Astrocyte (in vitro differentiated cells and primary cell): ENCODE data around the gene TSR3. TPM values are rescaled to one million over a fixed set of nuclear protein-coding genes. Genes with fewer than 3 reads are reported as not detected.

Experiments used
- DNase-seq: peaks from one replicate; pipeline ENCODE4 v3.0.0-alpha.2; 2010; ENCODE audit warnings: low read depth
- FAIRE-seq: peaks from 2 replicates; lab custom pipeline; 2011; peaks lifted over from hg19 to GRCh38; lab: Jason Lieb, UNC
- H2AFZ ChIP-seq: 2 replicates; pipeline ENCODE4 v1.6.0; 2012; ENCODE audit warnings: low read depth, low read length, inconsistent platforms
- H3K27ac ChIP-seq: 2 replicates; pipeline ENCODE4 v1.5.1; 2011; ENCODE audit warnings: low read depth, low read length, inconsistent platforms
- H3K27me3 ChIP-seq: 2 replicates; pipeline ENCODE4 v1.6.0; 2011; ENCODE audit warnings: low read length, inconsistent platforms; ENCODE audit not compliant: insufficient read depth
- H3K36me3 ChIP-seq: 2 replicates; pipeline ENCODE4 v1.5.1; 2011; ENCODE audit warnings: low read length, inconsistent platforms; ENCODE audit not compliant: insufficient read depth
- H3K4me1 ChIP-seq: 2 replicates; pipeline ENCODE4 v1.5.1; 2011; ENCODE audit warnings: low read length, inconsistent platforms; ENCODE audit not compliant: insufficient read depth
- H3K4me2 ChIP-seq: 2 replicates; pipeline ENCODE4 v1.6.0; 2012; ENCODE audit warnings: low read length, inconsistent platforms
- H3K4me3 ChIP-seq: 2 replicates; pipeline ENCODE4 v1.5.1; 2011; ENCODE audit warnings: low read depth, mild to moderate bottlenecking, low read length, inconsistent platforms; ENCODE audit not compliant: insufficient read depth
- H3K79me2 ChIP-seq: 2 replicates; pipeline ENCODE4 v1.6.0; 2012; ENCODE audit warnings: mild to moderate bottlenecking, low read length, inconsistent platforms; ENCODE audit not compliant: insufficient read depth
- H3K9ac ChIP-seq: 2 replicates; pipeline ENCODE4 v1.6.0; 2012; ENCODE audit warnings: mild to moderate bottlenecking, low read length, inconsistent platforms
- H3K9me3 ChIP-seq: 2 replicates; pipeline ENCODE4 v1.5.1; 2012; ENCODE audit warnings: low read depth, mild to moderate bottlenecking, low read length, inconsistent platforms; ENCODE audit not compliant: insufficient read depth
- H4K20me1 ChIP-seq: 2 replicates; pipeline ENCODE4 v1.6.0; 2012; ENCODE audit warnings: low read length, inconsistent platforms; ENCODE audit not compliant: insufficient read depth
- H3K27ac Mint-ChIP-seq: one replicate; pipeline ENCODE4 v1.8.0; 2021; ENCODE audit warnings: mild to moderate bottlenecking, mixed read lengths; ENCODE audit not compliant: unreplicated experiment
- H3K27me3 Mint-ChIP-seq: one replicate; pipeline ENCODE4 v1.8.0; 2021; ENCODE audit warnings: low read depth, mixed read lengths; ENCODE audit not compliant: unreplicated experiment
- H3K36me3 Mint-ChIP-seq: one replicate; pipeline ENCODE4 v1.8.0; 2021; ENCODE audit warnings: low read depth, mixed read lengths; ENCODE audit not compliant: unreplicated experiment
- H3K4me1 Mint-ChIP-seq: one replicate; pipeline ENCODE4 v1.8.0; 2021; ENCODE audit warnings: low read depth, mixed read lengths; ENCODE audit not compliant: unreplicated experiment
- H3K4me3 Mint-ChIP-seq: one replicate; pipeline ENCODE4 v1.8.0; 2021; ENCODE audit warnings: mild to moderate bottlenecking, moderate library complexity, mixed read lengths; ENCODE audit not compliant: unreplicated experiment
- H3K9me3 Mint-ChIP-seq: one replicate; pipeline ENCODE4 v1.8.0; 2021; ENCODE audit warnings: mild to moderate bottlenecking, mixed read lengths; ENCODE audit not compliant: unreplicated experiment
- EZH2 ChIP-seq: IDR thresholded peaks from 2 replicates; pipeline ENCODE4 v1.6.1; 2012; ENCODE audit warnings: mild to moderate bottlenecking, low read length, inconsistent platforms; ENCODE audit not compliant: insufficient read depth
- total RNA-seq: library from RNA; stranded (reverse); gene quantifications from 2 replicates; pipeline ENCODE4 v1.2.1, GENCODE V29; 2021
- TF ChIP-seq, protein P1 (sequence below): IDR thresholded peaks from 2 replicates; pipeline ENCODE4 v1.5.1; 2011; ENCODE audit warnings: low read depth, mild to moderate bottlenecking, inconsistent platforms, low read length, moderate library complexity; ENCODE audit not compliant: insufficient read depth

TSR3 gene
- total RNA-seq, 1 donor from 2014 or later = 63.3 TPM

- no peak for TF ChIP-seq EZH2
- TF ChIP-seq, protein P1, sequence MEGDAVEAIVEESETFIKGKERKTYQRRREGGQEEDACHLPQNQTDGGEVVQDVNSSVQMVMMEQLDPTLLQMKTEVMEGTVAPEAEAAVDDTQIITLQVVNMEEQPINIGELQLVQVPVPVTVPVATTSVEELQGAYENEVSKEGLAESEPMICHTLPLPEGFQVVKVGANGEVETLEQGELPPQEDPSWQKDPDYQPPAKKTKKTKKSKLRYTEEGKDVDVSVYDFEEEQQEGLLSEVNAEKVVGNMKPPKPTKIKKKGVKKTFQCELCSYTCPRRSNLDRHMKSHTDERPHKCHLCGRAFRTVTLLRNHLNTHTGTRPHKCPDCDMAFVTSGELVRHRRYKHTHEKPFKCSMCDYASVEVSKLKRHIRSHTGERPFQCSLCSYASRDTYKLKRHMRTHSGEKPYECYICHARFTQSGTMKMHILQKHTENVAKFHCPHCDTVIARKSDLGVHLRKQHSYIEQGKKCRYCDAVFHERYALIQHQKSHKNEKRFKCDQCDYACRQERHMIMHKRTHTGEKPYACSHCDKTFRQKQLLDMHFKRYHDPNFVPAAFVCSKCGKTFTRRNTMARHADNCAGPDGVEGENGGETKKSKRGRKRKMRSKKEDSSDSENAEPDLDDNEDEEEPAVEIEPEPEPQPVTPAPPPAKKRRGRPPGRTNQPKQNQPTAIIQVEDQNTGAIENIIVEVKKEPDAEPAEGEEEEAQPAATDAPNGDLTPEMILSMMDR = no peak
- Histone ChIP-seq H3K4me3 (no peak overlapping the region), H3K9ac (no peak overlapping the region), H3K36me3 (no peaks in the 10 kb centered on the region), H2AFZ (no peak overlapping the region), H3K4me2 (no peak overlapping the region), H3K27me3 (no peaks in the 10 kb centered on the region), H3K27ac (no peak overlapping the region), H3K79me2 (peaks cover 42% of the 10 kb centered on the region), H4K20me1 (peaks cover 28% of the 10 kb centered on the region), H3K9me3 (no peaks in the 10 kb centered on the region), H3K4me1 (peaks cover 16% of the 10 kb centered on the region)
- H3K27me3 Mint-ChIP-seq = no peaks in the 10 kb centered on the region
- peaks cover 8% of the 10 kb centered on the region for H3K4me1 Mint-ChIP-seq
- H3K9me3 Mint-ChIP-seq = no peaks in the 10 kb centered on the region
- H3K27ac Mint-ChIP-seq = no peak overlapping the region
- FAIRE-seq (no peak), DNase-seq (no peak)
- H3K4me3 Mint-ChIP-seq = no peak overlapping the region
- H3K36me3 Mint-ChIP-seq = no peaks in the 10 kb centered on the region
These were observed 2.8 kb downstream of the TSR3 start for GRCh38 chr16:1348926-1349325.

GRCh38 chr16:1348441-1348840, 3.2 kb downstream of the TSR3 start:
- no peaks in the 10 kb centered on the region for H3K36me3 Mint-ChIP-seq
- H3K36me3 ChIP-seq = no peaks in the 10 kb centered on the region
- H4K20me1 ChIP-seq = peaks cover 23% of the 10 kb centered on the region
- no peaks in the 10 kb centered on the region for H3K27me3 ChIP-seq
- no peak overlapping the region for H3K27ac Mint-ChIP-seq
- no peak overlapping the region for H3K4me3 ChIP-seq
- no peak overlapping the region for H2AFZ ChIP-seq
- H3K9me3 ChIP-seq = no peaks in the 10 kb centered on the region
- peaks cover 16% of the 10 kb centered on the region for H3K4me1 ChIP-seq
- no peak for TF ChIP-seq EZH2
- TF ChIP-seq, protein P1 = no peak
- FAIRE-seq (no peak), DNase-seq (no peak)
- H3K4me2 ChIP-seq = no peak overlapping the region
- H3K9ac ChIP-seq = no peak overlapping the region
- H3K4me1 Mint-ChIP-seq = peaks cover 8% of the 10 kb centered on the region
- peaks cover under 1% of the 10 kb centered on the region for H3K27me3 Mint-ChIP-seq
- no peaks in the 10 kb centered on the region for H3K9me3 Mint-ChIP-seq
- H3K4me3 Mint-ChIP-seq = no peak overlapping the region
- no peak overlapping the region for H3K27ac ChIP-seq
- peaks cover 37% of the 10 kb centered on the region for H3K79me2 ChIP-seq

DNA sequence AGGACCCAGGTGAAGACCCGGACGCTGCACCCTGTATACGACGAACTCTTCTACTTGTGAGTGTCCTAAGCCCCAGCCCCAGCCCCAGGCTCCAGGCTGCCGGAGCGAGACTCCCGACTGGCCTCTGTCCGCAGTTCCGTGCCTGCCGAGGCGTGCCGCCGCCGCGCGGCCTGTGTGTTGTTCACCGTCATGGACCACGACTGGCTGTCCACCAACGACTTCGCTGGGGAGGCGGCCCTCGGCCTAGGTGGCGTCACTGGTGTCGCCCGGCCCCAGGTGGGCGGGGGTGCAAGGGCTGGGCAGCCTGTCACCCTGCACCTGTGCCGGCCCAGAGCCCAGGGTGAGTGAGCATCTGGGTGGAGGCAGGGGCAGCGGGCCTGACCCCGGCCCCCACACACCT, 3.7 kb downstream of the TSR3 start:
- Histone ChIP-seq H3K27me3 (no peaks in the 10 kb centered on the region), H3K9ac (no peak overlapping the region), H2AFZ (no peak overlapping the region), H4K20me1 (peaks cover 19% of the 10 kb centered on the region), H3K79me2 (peaks cover 32% of the 10 kb centered on the region), H3K4me1 (peaks cover 16% of the 10 kb centered on the region), H3K36me3 (no peaks in the 10 kb centered on the region), H3K27ac (no peak overlapping the region), H3K4me2 (no peak overlapping the region), H3K9me3 (no peaks in the 10 kb centered on the region), H3K4me3 (no peak overlapping the region)
- H3K27ac Mint-ChIP-seq = no peak overlapping the region
- H3K9me3 Mint-ChIP-seq = no peaks in the 10 kb centered on the region
- peaks cover 8% of the 10 kb centered on the region for H3K4me1 Mint-ChIP-seq
- DNase-seq (no peak), FAIRE-seq (no peak)
- TF ChIP-seq EZH2 = no peak
- TF ChIP-seq, protein P1 = no peak
- peaks cover 5% of the 10 kb centered on the region for H3K27me3 Mint-ChIP-seq
- no peaks in the 10 kb centered on the region for H3K36me3 Mint-ChIP-seq
- H3K4me3 Mint-ChIP-seq = no peak overlapping the region
